NCI-H2171 (cell line): ENCODE results near the gene NPAS3.
"Not testable (repeated sequence)": the region's sequence is repeated elsewhere in the genome, so short reads cannot be mapped to it uniquely, and the experiment has no call there.

ENCODE experiments used
- DNase-seq: peaks from one replicate; lab custom pipeline; 2025; lab: John Stamatoyannopoulos, UW

The NPAS3 gene

DNA sequence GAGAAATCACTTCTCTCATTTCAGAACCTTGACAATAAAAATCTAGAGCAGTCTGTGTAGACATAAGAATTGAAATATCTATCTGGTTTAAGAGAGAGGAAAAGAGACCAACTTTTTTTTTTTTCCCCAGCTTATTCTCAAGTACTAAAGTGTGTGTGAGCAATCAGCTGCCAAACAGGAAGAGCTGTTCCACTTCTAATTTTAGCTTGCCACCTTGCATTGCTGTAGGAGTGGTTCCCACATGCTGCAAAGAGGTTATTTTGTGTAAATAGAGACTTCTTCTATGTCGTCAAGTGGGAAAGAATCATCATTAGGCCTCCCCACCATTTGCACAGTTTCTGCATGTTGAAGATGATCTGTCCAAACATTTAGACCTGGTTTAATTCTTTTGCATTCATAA, 142.6 kb downstream of the NPAS3 start:
- no peak for DNase-seq

DNA sequence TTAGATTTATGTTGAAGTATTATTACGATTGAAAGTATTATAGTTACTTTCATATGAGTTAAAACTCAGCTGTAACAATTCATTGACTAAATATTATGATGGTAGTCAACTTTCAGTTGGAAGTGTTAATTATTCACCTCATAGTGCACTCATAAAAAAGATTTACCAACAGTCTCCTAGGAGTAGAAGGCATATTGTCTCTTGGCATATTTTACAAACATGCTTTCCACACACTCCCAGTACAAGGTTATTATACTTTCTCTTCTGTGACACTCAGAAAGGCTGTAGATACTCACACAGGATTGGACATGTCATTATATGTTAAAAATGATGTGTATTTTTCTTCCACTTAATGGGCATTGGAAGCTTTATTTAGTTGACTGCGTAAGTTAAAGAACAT, 147.1 kb downstream of the NPAS3 start:
- no peak for DNase-seq

DNA sequence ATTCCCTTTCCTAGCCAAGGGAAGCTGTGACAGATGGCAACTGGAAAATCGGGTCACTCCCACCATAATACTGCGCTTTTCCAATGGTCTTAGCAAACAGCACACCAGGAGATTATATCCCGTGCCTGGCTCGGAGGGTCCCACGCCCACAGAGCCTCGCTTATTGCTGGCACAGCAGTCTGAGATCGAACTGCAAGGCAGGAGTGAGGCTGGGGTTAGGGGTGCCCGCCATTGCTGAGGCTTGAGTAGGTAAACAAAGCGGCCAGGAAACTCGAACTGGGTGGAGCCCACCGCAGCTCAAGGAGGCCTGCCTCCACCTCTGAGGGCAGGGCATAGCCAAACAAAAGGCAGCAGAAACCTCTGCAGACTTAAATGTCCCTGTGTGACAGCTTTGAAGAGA, 149.6 kb downstream of the NPAS3 start:
- not testable (repeated sequence) for DNase-seq

DNA sequence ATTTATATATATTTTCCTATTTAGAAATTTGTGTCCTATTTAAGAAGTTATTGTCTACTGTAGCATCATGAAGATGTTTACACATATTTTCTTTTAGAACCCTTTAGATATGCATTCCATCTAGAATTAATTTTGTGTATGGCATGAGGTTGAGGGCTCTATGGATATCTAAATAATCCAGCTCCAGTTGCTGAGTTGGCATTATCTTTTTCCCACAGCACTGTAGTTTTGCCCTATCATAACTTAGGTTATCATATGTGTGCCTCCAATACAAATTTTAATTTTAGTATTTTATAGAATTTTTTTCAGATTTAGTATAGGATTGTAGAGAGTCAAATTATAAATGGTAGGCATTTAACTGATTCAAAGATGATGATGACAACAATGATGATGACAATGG, 159.3 kb downstream of the NPAS3 start:
- DNase-seq = no peak

DNA sequence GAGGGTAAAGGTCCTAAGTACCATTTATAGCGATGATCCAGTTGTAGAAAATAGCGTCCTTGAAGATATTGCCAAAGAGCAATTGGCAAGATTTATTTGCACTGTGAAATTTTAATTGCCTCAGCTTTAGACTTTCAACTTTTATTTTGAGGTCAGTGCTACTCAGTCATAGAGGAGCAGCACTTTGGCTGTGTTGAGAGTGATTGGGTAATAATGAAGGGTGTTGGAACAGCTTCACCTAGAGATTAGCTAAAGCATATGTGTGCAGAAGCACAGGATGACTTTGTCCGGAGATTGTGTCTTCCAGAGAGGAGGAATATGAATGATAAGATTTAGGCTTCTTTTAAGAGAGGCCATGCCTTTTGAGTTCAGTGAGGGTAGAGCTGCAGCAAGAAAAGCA, 164.8 kb downstream of the NPAS3 start:
- no peak for DNase-seq

DNA sequence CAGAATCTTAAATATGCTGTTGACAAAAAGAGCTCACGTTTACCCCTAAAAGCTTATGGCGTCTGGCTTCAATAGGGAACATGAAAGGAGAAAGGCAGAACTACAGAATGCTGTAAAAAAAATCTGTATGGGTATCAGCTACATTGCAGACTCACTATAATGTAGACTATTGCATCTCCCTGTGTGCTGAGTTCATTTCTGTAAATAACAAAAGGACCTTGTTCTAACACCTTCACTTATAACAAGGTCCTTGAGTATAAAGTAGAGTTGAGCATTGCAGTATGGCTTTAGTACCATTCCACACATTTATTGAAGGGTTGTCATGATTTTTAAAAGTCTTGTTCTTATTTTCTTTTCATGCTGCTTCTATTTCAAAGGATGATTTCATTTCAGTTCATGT, 165.3 kb downstream of the NPAS3 start:
- no peak for DNase-seq

DNA sequence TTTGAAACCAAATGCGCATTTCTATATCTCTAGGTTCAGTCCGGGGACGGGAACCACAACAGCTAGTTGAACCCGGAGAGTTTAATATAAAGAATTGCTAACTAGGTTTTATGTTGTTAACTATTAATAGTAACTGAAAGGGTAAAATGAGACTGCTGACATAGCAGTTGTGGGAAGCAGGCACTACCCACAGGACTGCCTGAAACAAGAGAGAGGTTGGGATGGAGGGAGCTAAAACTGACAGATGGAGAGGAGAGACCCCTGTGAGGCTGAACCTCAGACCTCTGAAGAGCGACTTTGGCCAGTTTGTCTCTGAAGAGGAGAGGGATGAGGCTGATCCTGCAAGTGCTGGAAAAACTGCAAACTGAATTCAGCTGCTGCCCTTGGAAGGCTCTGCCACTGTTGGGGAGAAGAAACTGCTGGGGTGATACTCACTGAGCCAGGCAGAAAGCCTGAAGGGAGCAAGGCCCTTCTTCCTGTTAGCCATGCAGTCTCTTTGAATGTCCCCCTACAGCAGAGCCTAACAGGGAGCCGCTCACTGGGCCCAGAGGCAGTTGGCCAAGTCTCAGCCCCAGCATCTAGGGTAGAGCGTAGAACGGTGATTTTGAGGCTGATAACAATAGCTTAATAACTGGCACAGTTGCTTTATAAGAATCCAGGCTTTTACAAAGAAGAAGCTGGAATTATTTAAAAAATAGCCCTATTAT, 172.2 kb downstream of the NPAS3 start:
- DNase-seq = no peak

DNA sequence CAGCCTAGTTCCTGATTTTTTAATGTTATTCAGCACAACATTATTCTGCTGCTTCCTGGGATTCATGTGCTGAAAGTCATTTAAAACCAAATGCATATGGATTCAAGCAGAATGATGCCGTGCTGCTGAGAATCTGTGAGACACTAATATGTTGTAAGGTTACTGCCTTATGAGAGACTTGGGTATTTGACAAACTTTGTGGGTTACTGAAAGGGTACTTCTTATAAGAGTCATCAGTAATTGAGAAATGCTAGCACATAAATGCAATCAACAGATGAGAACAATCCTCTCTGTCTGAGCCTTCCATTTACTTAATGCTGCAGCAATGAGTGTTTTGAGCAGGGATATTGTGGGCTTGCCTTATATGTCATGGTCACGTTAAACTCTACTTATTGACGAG, 175.7 kb downstream of the NPAS3 start:
- no peak for DNase-seq

DNA sequence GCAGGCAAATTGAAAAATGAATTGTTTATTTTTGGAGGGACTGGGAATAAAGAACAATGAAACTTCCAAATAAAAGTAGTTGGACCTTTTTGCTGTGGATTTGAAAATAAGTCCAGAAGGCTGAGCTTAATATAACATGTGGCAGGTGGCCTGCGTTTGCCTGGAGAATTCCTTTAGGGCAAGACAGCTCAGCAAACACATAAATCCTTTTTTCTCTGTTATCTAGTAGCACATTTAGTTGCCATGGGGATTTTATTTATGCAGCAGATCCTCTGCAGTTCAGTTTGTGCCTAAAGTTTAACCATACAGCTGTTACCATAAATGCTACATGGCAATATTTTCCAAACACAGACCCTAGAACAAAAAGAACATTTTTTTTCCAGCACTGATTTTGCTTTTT, 180.0 kb downstream of the NPAS3 start:
- DNase-seq = peak; percentile 58

DNA sequence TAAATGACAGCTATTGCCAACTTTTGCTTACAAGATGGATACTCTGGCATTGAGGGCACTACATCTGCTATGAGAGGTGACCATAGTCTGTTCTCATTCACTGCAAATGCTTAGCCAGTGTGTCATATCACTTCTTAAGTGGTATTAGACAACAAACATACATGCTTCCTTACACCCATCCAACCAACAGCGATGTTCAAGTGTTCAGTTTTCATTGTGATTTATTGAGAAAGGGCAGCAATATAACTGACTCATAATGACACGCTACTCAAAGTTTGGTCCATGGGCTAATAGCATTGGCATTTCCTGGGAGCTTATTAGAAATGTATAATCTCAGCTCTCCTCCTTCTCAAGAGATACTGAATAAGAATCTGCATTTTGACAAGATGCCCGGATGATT, 181.7 kb downstream of the NPAS3 start:
- DNase-seq = no peak

DNA sequence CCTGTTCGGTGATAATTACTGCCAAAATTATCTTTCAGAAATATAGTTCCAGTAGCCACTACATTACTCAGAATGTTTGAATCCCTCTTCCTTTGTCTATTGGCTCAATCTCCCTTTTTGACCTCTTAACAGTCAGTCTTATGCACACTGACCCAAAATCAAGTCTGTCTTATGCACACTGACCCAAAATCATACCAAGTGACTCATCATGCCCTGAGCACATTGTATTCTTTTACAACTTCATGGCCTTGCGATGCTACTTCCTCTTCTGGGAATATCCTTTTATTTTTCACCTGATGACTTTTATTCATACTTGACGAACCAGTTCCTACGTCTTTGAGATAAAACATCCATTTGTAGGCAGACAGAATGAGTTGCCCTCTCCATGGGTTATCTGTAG, 182.3 kb downstream of the NPAS3 start:
- no peak for DNase-seq

DNA sequence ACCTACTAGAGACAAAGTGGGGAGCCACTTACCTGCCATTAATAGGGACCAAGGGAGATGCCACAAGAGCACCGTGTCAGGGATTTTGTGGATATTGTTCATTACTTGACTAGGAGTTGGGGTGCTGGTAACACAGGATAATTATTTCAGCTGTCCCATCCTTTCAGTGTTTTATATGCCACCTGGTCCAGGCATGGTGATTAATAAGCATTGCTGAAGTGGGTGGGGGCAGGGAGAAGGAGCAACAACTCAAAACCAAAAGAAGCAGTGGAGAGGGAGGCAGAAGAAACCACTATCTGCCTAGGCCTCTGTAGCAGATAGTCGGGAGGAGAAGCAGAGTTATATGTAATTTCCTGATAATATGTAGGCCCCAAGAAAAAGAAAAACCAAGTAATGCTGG, 184.6 kb downstream of the NPAS3 start:
- no peak for DNase-seq

DNA sequence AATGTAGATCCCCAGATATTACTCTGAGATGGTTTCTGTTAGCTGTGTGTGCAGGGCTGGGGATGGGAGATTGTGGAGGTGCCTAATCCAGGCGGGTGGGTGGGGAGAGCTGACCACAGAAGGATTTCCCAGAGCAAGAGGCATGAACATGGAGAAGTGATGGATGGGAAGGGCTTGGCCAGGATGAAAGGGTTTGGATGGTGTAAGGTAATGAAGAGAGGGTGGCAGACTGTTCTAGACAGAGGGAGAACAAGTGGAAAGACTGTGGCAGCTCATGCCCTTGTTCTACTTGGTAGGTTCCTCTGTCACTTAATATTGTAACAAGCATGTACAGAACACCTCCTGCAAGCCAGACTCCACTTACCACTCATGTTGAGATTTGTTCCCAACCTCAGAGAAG, 187.8 kb downstream of the NPAS3 start:
- DNase-seq = no peak

DNA sequence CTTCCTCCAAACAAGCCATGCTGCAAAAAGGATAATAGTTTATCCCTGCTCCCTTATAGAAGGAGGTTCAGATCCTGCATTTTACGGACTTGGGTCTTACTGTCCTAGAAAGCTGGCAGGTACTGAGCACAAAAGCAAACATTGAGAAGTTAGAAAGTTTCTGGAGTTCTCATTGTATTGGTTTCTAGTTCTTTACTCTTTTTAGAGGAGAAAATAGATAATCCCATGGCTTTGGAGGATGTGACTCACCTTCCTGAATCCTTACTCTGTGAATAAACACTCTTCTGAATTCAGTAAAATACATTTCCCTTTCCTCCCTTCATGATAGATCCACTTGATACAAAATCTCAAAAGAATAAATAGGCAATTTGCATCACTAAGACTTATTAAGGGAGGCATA, 188.9 kb downstream of the NPAS3 start:
- no peak for DNase-seq

DNA sequence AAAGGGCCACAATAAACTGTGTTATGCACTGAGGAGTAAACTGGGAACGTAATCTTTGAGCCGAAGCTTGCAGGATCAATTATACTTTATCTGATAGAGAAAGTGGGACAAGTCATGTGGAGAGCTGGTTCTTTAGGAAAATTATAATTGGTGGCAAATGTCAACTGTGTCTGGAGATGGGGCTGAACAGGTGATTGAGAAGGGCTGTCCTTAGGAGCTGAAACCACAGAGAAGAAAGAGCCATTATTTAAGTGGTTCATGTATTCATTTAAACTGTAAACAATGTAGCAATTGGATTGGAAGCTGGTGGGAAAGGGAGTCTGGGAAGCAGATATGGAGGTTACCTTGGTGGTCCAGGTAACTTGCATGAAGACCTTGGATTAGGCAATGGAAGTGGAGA, 193.1 kb downstream of the NPAS3 start:
- no peak for DNase-seq

DNA sequence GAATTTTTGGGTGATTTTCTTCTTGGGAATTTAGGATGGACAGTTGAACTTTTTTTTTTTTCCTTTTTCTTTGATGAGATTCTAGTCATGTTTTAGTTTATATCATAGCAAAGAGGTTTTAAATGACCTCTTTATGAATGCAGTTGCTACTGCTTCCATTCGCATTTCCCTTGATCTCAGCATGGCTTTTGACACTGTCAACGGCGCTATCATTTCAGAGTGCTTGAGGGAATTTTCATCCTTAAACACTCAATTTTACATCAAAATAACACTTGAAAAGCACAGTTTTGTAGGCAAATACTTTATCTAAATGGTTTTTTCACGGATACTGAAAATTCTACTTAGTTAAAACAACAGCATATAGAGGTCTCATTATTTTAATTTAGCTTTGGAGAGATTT, 195.5 kb downstream of the NPAS3 start:
- no peak for DNase-seq

DNA sequence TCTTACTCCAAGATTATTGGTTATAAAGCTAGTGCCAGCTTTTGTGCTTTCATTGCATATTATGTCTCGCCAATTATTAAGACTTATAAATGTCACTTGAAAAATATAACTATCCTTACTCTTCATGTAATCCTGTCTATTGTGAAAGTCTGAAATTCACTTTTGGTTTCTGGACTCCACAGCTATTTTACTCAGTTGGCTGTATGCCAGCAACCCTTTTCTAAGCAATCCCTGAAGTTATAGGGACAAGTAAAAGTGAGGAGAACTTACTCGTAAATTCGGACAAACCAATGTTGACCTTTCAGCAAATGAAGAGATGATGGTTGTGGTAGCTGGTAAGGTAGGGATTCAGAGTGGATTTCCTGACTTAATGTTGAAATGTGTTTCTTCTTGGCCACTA, 196.3 kb downstream of the NPAS3 start:
- no peak for DNase-seq

DNA sequence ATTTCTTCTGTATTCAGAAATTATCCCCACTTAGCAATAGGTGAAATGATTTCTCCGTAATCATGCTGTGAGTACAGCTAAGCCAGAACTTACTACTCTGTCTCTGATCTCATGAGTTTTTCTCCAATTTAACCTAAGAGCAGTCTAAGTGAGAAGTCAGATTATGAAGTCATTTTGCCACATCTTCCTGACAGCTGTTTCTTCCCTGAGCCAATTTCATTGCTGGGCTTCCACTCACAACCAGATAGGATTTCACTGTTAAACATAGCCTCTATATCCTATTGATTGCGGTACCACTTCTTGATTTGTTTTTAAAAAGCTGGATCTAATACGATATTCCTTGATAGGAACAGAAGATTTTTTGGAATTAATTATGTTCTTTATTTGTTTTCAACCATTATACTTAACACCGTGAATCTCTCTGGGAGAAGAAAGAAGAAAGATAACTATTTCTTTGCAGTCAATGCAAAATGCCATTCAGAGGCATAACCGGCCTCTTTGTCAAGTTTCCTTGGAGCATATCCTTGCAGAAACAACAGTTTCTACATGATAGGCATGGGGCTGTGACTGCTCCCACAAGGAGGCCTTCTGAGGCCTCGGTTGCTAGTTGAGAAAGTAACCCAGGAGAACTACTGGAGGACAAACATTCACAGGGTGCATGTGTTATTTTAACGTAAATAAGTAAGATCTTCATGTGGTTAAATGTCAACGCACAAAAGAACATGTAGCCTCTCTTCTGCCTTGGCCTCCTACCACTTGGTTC, 212.2 kb downstream of the NPAS3 start:
- no peak for DNase-seq

DNA sequence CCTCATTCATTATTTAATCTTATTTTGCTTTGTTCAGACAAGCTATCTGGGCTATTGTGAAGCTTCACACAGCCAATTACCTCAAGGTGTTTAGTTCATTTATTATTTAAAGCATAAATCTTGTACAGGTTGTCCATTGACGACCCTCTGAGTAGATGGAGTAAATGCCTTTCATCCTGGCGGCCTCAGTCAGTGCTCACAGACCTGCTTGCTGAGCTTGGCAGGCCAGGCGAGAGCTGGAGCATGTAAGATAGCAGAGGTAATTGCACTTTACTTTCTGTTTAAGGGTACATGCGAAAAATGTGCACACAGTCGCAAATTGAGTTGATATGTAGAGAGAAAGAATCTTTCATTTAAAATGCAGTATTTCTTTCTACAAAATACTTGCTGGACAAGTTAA, 224.4 kb downstream of the NPAS3 start:
- DNase-seq = no peak

DNA sequence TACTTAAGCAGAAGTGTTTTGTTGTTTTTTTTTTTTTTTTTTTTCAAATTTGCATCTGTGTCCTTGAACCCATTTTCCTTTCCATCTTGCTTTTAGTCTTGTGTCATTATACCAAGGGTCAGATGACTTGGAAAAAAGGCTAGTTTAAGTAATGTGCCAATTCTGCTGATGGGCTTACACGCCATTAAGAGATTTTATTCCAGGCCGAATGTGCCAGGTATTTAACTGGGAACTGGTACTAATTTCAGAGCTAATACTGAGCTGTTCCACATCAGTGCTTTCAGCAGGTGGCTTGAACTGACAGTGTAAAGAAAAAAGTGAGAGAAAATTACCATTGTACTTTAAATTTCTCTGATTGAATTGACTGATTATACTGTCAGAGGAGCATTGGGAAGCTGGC, 224.9 kb downstream of the NPAS3 start:
- no peak for DNase-seq

DNA sequence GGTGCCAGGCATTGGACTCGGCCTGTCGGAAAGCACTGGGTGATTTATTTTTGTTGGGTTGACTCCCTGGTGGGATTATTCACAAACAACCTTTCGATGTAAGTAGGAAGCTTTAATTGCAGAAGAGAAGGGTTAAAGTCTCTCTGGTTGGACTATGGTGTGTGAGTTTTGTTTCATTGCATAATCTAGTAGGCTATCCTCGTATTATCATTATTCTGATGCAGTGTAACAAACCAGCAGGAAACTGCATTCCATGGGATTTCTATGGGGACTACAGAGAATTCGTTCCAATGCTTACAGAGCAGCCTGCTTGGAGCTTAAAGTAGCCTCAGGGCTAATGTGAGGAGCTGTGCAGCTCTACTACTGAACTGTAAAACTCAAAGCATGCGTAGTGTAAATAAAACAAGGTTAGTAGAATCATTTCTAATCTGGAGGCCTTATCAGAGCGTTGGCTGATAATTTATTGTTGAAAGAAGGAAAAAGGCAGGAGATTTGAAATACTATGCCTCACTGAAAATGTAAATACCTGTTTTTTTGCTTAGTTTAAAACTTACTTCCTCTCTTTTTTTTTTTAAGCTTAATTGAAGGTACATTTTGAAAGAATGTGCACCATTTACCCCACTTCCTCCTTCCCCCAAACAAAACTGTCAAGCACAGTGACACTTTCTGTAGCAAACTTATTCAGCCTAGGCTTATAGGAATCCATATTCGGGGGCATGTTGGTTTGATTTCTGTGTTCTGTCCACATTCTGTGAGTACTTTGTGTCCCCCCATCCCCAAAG, 226.7 kb downstream of the NPAS3 start:
- no peak for DNase-seq

DNA sequence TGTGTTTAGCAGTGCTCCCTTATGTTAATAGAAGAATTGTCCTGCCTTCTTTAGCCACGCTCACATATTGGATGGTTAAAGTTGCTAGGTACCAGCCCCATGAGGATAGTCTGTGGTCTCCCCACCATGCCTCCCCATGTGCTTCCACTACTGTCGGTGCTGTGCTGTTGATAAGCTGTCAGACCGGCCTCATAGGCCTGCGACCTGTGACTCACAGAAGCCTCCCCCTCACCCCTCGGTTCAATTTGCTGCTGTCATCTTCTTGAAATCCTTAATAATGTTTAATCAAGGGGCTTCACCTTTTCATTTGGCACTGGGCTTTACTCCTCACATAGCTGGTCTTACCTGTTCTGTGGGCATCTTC, 227.2 kb downstream of the NPAS3 start:
- DNase-seq = no peak

DNA sequence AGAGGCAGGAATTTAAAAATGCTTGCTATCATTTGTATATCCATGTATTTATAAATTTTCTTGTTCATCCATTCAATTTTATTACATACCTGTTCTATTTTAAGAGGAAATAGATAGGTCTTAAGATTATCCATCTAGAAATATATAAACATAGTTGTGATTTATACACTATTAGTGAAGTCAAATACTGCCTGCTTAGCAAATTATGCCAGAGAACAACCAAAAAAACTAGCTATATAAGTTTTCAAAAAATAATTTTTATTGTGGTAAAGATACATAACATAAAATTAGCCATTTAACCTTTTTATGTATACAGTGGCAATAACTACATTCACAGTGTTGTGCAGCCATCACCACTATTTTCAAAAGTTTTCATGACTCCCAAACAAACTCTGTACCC, 237.3 kb downstream of the NPAS3 start:
- DNase-seq = no peak
